OCI-LY3 (cell line): ENCODE data around the gene SEC22A.
"Not testable (repeated sequence)": the region's sequence is repeated elsewhere in the genome, so short reads cannot be mapped to it uniquely, and the experiment has no call there.

Experiments
- EZH2phosphoT487 ChIP-seq: fragments of 200-600 bp; shearing (Covaris generic); IDR thresholded peaks from 2 replicates; pipeline ENCODE4 v1.6.1; 2018; ENCODE audit warnings: antibody characterized with exemption, mixed run types, low read depth
- TF ChIP-seq, protein P1 (sequence below): fragments of 200-600, 300-600 bp; sonication (generic); IDR thresholded peaks from 2 replicates; pipeline ENCODE4 v1.5.1; 2014; ENCODE audit warnings: antibody characterized with exemption, low read length, low read depth

DNA sequence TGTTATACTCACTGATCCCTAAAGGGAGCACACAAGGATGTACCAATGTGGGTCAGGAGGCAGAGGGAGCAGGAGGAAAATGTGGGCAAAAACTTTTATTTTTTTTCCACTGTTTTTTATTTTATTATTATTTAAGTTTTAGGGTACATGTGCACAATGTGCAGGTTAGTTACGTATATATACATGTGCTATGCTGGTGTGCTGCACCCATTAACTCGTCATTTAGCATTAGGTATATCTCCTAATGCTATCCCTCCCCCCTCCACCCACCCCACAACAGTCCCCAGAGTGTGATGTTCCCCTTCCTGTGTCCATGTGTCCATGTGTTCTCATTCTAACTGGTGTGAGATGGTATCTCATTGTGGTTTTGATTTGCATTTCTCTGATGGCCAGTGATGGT is 37.4 kb downstream of the SEC22A start:
- TF ChIP-seq, protein P1, sequence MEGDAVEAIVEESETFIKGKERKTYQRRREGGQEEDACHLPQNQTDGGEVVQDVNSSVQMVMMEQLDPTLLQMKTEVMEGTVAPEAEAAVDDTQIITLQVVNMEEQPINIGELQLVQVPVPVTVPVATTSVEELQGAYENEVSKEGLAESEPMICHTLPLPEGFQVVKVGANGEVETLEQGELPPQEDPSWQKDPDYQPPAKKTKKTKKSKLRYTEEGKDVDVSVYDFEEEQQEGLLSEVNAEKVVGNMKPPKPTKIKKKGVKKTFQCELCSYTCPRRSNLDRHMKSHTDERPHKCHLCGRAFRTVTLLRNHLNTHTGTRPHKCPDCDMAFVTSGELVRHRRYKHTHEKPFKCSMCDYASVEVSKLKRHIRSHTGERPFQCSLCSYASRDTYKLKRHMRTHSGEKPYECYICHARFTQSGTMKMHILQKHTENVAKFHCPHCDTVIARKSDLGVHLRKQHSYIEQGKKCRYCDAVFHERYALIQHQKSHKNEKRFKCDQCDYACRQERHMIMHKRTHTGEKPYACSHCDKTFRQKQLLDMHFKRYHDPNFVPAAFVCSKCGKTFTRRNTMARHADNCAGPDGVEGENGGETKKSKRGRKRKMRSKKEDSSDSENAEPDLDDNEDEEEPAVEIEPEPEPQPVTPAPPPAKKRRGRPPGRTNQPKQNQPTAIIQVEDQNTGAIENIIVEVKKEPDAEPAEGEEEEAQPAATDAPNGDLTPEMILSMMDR, result not testable (repeated sequence)
- TF ChIP-seq EZH2phosphoT487, result not testable (repeated sequence)
